Osteoblast (primary cell): ENCODE results near the gene FKBP2. TPM values are rescaled to one million over a fixed set of nuclear protein-coding genes. Genes with fewer than 3 reads are reported as not detected.

Experiments used
- DNase-seq: peaks from one replicate; pipeline ENCODE4 v3.0.0; 2011; ENCODE audit warnings: low spot score, mixed read lengths; ENCODE audit not compliant: insufficient read length; ENCODE audit errors: missing footprints
- H2AFZ ChIP-seq: 2 replicates; pipeline ENCODE4 v1.6.0; 2011; ENCODE audit warnings: mild to moderate bottlenecking, low read length
- H3K27ac ChIP-seq: 2 replicates; pipeline ENCODE4 v1.5.1; 2011; ENCODE audit warnings: mild to moderate bottlenecking, low read depth, low read length, moderate library complexity
- H3K27me3 ChIP-seq: 2 replicates; pipeline ENCODE4 v1.6.0; 2012; ENCODE audit warnings: mild to moderate bottlenecking, control low read depth, inconsistent platforms, low read length, moderate library complexity; ENCODE audit not compliant: insufficient read depth
- H3K36me3 ChIP-seq: 2 replicates; pipeline ENCODE4 v1.5.1; 2011; ENCODE audit warnings: mild to moderate bottlenecking, low read length, control low read depth, moderate library complexity; ENCODE audit not compliant: insufficient read depth
- H3K4me1 ChIP-seq: 2 replicates; pipeline ENCODE4 v1.5.1; 2011; ENCODE audit warnings: mild to moderate bottlenecking, low read length, control low read depth, moderate library complexity; ENCODE audit not compliant: insufficient read depth
- H3K4me2 ChIP-seq: 2 replicates; pipeline ENCODE4 v1.6.0; 2011; ENCODE audit warnings: mild to moderate bottlenecking, low read length; ENCODE audit not compliant: insufficient read depth
- H3K4me3 ChIP-seq: fragments of 200-600 bp; sonication (generic); 3 replicates; pipeline ENCODE4 v1.5.1; 2012; ENCODE audit warnings: mild to moderate bottlenecking, low read length, inconsistent platforms; ENCODE audit not compliant: insufficient read depth
- H3K79me2 ChIP-seq: 2 replicates; pipeline ENCODE4 v1.6.0; 2012; ENCODE audit warnings: mild to moderate bottlenecking, low read length, control low read depth, inconsistent platforms; ENCODE audit not compliant: insufficient read depth
- H3K9me3 ChIP-seq: 2 replicates; pipeline ENCODE4 v1.5.1; 2011; ENCODE audit warnings: low read depth, low read length, control low read depth
- H4K20me1 ChIP-seq: 2 replicates; pipeline ENCODE4 v1.6.0; 2012; ENCODE audit warnings: mild to moderate bottlenecking, low read length, control low read depth; ENCODE audit not compliant: insufficient read depth
- CTCF ChIP-seq: IDR thresholded peaks from 2 replicates; pipeline ENCODE4 v1.5.1; 2011; ENCODE audit warnings: mild to moderate bottlenecking, low read depth, low read length, moderate library complexity; ENCODE audit errors: extremely low read depth
- total RNA-seq: library from RNA; depleted of rRNA; stranded (reverse); fragments of >200 nt; gene quantifications from 2 replicates; pipeline ENCODE4 v1.2.3, GENCODE V29; 2012

FKBP2 gene
- total RNA-seq, 1 donor, result 31.1 TPM

DNA sequence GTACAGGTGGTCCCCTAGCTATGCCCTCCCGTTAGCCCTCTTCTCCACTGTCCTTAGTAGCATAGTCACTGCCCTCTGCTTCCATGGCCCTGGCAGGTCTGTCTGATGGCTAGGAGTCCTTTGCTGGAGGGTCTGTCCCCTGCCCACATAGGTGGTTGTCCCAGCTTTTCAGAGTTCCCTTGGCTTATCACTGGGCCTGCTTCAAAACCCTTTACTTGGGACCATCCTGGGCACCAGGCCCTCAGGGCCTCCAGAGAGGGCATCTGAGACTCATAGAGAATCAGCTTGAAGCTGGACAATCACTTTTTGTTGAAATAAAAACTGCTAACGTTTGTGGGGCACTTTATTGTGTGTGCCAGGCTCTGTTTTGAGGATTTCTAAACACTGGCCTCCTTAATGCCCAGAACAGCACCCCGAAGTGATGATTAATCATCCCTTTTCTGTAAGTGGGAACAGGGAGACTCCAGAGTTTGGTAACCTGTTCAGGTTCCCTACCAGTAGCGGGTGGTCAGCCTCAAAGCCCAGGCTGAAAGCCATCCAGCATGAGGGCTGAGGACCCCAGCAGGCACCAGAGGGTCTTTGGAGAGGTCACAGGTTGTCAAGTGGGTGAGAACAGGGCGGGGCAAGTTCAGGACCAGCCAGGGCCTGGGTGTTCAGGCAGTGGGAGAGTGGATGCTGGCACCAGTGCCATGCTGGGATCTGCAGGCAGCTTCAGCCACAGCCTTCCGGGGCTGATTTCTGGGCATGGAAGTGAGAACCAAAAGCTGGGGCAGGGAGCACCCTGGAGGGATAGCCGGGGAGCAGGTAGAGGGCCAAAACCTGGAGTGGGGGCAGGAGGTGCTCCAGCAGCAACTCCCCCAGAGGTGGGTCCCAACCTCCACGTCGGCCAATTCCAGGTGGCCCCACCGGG, 49.7 kb downstream of the FKBP2 start:
- Histone ChIP-seq H3K9me3 (no peaks in the 10 kb centered on the region), H2AFZ (no peak overlapping the region), H3K79me2 (peaks cover 6% of the 10 kb centered on the region), H3K4me3 (no peak overlapping the region), H4K20me1 (peaks cover 2% of the 10 kb centered on the region), H3K4me1 (peaks cover 7% of the 10 kb centered on the region), H3K4me2 (no peak overlapping the region), H3K27me3 (peaks cover 56% of the 10 kb centered on the region), H3K27ac (no peak overlapping the region), H3K36me3 (no peaks in the 10 kb centered on the region)
- DNase-seq, result peak; percentile 81
- TF ChIP-seq CTCF, result no peak

DNA sequence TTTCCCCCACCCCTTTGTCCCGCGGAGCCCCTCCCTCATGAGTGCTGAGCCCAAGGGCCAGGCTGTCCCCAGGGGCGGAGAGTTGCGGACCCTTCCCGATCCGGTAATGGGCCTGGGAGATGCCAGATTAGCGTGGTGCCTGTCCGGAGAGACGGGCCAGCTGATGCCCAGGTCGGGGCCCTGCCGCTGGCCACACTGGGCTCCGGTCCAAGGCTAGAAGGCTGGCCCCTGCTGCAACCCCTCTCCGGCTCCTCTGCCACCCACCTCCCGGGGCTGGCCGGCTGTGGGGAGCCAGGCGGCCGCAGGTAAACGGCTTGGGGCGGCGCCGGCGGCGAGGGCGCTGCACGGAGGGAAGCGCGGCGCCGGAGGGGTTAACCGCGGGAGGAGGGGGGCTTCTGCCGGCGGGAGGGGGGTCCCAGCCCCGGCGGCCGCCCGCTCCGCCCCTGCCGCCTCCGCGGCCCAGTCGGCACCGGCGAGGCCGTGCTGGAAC, 50.4 kb downstream of the FKBP2 start, which contains the start of gene KCNK4:
Gene KCNK4, plus strand, starts transcription at position 41 of the 490 bp plus-strand sequence. CDS start 1,717 bp downstream, outside the sequence.
- no peak within 1 kb of the TSS for H3K4me2 ChIP-seq
- DNase-seq, result peak; percentile 64
- peaks cover 2% of the 10 kb centered on the region for H3K79me2 ChIP-seq
- no peak for TF ChIP-seq CTCF
- H3K4me3 ChIP-seq, result peak within 1 kb of the TSS; percentile 47
- peaks cover 63% of the 10 kb centered on the region for H3K27me3 ChIP-seq
- no peak within 1 kb of the TSS for H3K27ac ChIP-seq
- no peaks in the 10 kb centered on the region for H3K36me3 ChIP-seq
- no peak within 1 kb of the TSS for H2AFZ ChIP-seq
- H3K4me1 ChIP-seq, result peaks cover 2% of the 10 kb centered on the region
- H3K9me3 ChIP-seq, result no peaks in the 10 kb centered on the region
- peaks cover 2% of the 10 kb centered on the region for H4K20me1 ChIP-seq

DNA sequence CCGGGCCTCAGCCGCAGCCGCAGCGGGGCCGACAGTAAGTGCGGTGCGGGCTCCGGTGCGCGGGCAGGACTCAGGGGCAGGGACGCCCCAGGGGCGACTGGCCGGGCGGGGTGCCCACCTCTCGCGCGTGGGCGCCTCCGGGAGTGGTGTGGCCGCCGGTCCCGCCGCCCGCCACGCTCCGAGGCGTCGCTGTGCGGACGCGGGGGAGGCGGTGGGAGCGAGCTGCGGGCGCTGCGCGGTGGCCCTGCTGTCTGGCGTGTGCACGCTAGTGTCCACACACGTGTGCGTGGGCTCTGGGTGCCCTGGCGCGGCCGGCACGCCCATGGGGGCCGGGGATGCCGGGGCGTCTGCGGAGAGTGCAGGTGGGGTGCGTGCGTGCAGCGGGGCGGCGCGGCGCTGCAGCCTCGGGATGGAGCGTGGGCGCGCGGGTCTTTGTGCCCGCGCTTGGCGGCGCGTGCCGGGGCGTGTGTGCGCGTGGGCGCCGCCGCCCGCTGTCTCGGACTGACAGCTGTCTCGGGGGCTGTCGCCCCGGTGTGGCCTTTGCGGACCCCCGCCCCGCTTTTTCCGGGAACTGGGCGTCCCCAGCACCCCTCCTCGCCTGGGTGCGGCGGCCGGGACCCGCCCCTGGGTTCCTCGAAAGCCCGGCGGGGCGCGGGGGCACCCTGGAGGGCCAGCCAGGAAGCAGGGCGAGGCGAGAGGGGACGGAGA, 51.0 kb downstream of the FKBP2 start:
- H3K79me2 ChIP-seq, result no peaks in the 10 kb centered on the region
- no peak overlapping the region for H2AFZ ChIP-seq
- H3K27me3 ChIP-seq, result peaks cover 69% of the 10 kb centered on the region
- peaks cover 2% of the 10 kb centered on the region for H4K20me1 ChIP-seq
- H3K4me1 ChIP-seq, result no peaks in the 10 kb centered on the region
- no peaks in the 10 kb centered on the region for H3K36me3 ChIP-seq
- no peak overlapping the region for H3K27ac ChIP-seq
- no peak for TF ChIP-seq CTCF
- no peaks in the 10 kb centered on the region for H3K9me3 ChIP-seq
- peak overlapping the region; percentile 47 for H3K4me3 ChIP-seq
- no peak overlapping the region for H3K4me2 ChIP-seq
- peak; percentile 82 for DNase-seq
